Body of pancreas (tissue), 4 donors: ENCODE data around the gene SLC12A3.

Experiments used
- POLR2A ChIP-seq, 3 donors: fragments of 450-650 bp; IDR thresholded peaks; one replicate each; pipeline ENCODE4 v1.6.1; 2016; ENCODE audit warnings: antibody characterized with exemption in 3 of 3, mild to moderate bottlenecking in 2 of 3
- TF ChIP-seq, protein P1 (sequence below), 7 experiments: fragments of 450-650 bp in 4 of 7; fragments of 200-600 bp in 3 of 7; sonication (generic) in 3 of 7; IDR thresholded peaks; one replicate each; pipeline ENCODE4 v1.5.1; 2016 to 2019; ENCODE audit warnings: antibody characterized with exemption in 7 of 7

DNA sequence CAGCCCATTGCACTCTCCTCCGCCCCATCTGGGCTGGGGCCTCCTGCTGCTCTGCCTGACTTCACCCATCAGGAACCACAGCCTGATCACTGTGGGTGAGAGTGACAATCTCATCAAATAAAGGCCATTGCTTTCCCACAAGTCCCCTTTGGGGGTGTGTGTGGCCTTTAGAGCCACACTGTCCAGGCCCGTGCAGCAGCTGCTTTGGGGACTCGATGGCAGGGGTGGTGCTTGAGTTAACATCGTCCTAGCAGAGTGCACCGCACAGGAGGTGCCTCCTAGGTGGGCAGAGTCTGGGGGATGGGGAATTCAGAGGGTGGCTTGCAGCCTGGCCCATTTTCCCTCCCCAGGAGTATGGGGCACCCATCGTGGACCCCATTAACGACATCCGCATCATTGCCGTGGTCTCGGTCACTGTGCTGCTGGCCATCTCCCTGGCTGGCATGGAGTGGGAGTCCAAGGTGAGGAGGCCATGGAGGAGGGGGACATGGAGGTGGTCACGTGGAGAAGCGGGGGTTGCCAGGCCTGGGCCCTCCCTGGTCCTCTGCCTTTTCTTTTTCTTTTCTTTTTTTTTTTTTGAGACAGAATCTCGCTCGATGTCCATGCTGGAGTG lies 5.4 kb downstream of the SLC12A3 start:
- TF ChIP-seq POLR2A (IDR thresholded peaks at IDR 0.05) = no peak
- TF ChIP-seq, protein P1, sequence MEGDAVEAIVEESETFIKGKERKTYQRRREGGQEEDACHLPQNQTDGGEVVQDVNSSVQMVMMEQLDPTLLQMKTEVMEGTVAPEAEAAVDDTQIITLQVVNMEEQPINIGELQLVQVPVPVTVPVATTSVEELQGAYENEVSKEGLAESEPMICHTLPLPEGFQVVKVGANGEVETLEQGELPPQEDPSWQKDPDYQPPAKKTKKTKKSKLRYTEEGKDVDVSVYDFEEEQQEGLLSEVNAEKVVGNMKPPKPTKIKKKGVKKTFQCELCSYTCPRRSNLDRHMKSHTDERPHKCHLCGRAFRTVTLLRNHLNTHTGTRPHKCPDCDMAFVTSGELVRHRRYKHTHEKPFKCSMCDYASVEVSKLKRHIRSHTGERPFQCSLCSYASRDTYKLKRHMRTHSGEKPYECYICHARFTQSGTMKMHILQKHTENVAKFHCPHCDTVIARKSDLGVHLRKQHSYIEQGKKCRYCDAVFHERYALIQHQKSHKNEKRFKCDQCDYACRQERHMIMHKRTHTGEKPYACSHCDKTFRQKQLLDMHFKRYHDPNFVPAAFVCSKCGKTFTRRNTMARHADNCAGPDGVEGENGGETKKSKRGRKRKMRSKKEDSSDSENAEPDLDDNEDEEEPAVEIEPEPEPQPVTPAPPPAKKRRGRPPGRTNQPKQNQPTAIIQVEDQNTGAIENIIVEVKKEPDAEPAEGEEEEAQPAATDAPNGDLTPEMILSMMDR (IDR thresholded peaks at IDR 0.05) = no peak
